H7 (cell line): ENCODE results near the gene ASTN1. TPM values are rescaled to one million over a fixed set of nuclear protein-coding genes. Genes with fewer than 3 reads are reported as not detected.

ENCODE experiments used
- DNase-seq: peaks from one replicate; pipeline ENCODE4 v3.0.0; 2012
- H3K27me3 ChIP-seq: 2 replicates; pipeline ENCODE4 v1.6.0; 2011; ENCODE audit warnings: mild to moderate bottlenecking, low read length; ENCODE audit not compliant: control insufficient read depth, insufficient read depth
- H3K36me3 ChIP-seq: replicated peaks from 2 replicates; pipeline ENCODE4 v1.5.1; 2011; ENCODE audit warnings: low read length; ENCODE audit not compliant: control insufficient read depth, insufficient read depth
- H3K4me3 ChIP-seq: 2 replicates; pipeline ENCODE4 v1.5.1; 2011; ENCODE audit warnings: low read depth, mild to moderate bottlenecking, control low read depth, low read length, moderate library complexity; ENCODE audit not compliant: insufficient read depth
- total RNA-seq: library from RNA; depleted of rRNA; stranded (reverse); fragments of >200 nt; shearing (Covaris generic); gene quantifications from 2 replicates; pipeline ENCODE4 v1.2.3, GENCODE V29; 2014

ASTN1 gene
- total RNA-seq, 1 experiment from 2014 or later, result 0.48 TPM

- no peak overlapping the region for H3K4me3 ChIP-seq
- H3K36me3 ChIP-seq, result no peaks in the 10 kb centered on the region
- no peaks in the 10 kb centered on the region for H3K27me3 ChIP-seq
- DNase-seq, result no peak
Observed at GRCh38 chr1:176876966-176877515, 287.5 kb downstream of the ASTN1 start.

GRCh38 chr1:176869577-176869976 is 294.9 kb downstream of the ASTN1 start:
- no peaks in the 10 kb centered on the region for H3K27me3 ChIP-seq
- DNase-seq, result no peak
- no peaks in the 10 kb centered on the region for H3K36me3 ChIP-seq

GRCh38 chr1:176866011-176866714 is 298.3 kb downstream of the ASTN1 start:
- no peaks in the 10 kb centered on the region for H3K36me3 ChIP-seq
- H3K4me3 ChIP-seq, result no peak overlapping the region
- DNase-seq, result no peak
- no peaks in the 10 kb centered on the region for H3K27me3 ChIP-seq

More at GRCh38 chr1:176869577-176869976, 294.9 kb downstream of the ASTN1 start:
- no peak overlapping the region for H3K4me3 ChIP-seq

DNA sequence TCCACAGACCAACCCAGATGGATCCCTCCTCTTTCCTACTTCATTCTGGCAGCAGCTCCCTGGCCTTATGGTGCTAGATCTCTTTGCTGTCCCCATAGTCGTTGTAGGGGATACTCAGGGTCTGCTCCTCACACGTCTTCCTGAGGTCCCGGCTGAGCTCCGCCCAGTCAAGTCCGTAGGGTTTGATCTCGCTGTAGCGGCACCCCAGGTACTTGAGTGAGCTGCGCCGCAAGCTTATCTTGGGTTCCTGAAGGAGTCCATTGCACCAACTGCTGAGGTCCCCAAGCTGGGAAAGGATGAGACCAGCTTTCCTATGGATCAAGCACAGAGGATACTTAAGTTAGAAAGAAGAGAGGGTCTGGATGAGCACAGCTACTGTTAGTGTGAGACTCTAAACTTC is 300.3 kb downstream of the ASTN1 start:
- Histone ChIP-seq H3K27me3 (no peaks in the 10 kb centered on the region), H3K4me3 (no peak overlapping the region), H3K36me3 (no peaks in the 10 kb centered on the region)
- no peak for DNase-seq

DNA sequence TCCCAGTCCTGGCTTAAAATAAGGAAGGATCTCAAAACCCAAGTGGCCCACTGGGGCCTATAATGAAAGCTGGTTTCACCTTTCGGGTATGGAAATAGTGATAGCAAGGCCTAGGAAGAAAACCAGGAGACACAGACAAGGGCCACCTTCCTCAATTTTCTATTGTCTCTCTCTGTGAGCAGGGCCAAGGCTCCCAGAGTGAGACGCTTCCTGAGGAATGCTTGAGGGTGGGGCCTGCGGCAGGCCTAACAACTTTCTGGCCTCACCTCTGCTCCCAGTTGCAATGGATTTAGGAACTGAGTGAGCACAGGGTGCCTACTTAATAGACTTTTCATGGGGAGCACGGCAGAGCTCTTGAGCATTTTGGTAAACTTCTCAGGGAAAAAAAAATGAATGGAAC is 300.9 kb downstream of the ASTN1 start:
- no peaks in the 10 kb centered on the region for H3K27me3 ChIP-seq
- no peak for DNase-seq
- H3K4me3 ChIP-seq, result no peak overlapping the region
- H3K36me3 ChIP-seq, result no peaks in the 10 kb centered on the region

- Histone ChIP-seq H3K4me3 (no peak overlapping the region), H3K36me3 (no peaks in the 10 kb centered on the region), H3K27me3 (no peaks in the 10 kb centered on the region)
- no peak for DNase-seq
Observed at GRCh38 chr1:176858433-176858916, 306.0 kb downstream of the ASTN1 start.

- no peak for DNase-seq
- Histone ChIP-seq H3K27me3 (no peaks in the 10 kb centered on the region), H3K4me3 (no peak overlapping the region), H3K36me3 (no peaks in the 10 kb centered on the region)
Observed at GRCh38 chr1:176857632-176858031, 306.9 kb downstream of the ASTN1 start.

- no peak for DNase-seq
- H3K36me3 ChIP-seq, result no peaks in the 10 kb centered on the region
- H3K4me3 ChIP-seq, result no peak overlapping the region
- H3K27me3 ChIP-seq, result no peaks in the 10 kb centered on the region
Observed at GRCh38 chr1:176854758-176855745, 309.5 kb downstream of the ASTN1 start.

DNA sequence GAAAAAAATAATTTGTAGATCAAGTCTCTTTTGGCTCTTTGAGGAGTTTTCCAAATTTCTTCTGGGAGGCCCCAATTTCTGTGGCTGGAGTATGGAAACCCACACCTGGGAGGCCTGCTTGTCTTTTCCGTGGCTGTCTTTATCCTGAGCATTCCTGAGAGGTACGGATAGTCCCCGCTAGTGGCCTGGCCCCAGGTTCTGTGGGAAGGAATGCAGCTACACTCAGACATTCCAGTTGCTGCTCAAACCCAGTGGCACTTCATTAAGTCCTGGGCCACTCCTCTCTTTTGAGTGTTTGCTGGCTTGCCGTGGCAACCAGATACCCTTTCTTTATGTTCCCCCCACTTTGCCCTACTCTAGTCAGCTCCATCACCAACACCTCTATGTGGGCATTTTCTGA is 310.4 kb downstream of the ASTN1 start:
- no peak for DNase-seq
- H3K4me3 ChIP-seq, result no peak overlapping the region
- no peaks in the 10 kb centered on the region for H3K36me3 ChIP-seq
- H3K27me3 ChIP-seq, result no peaks in the 10 kb centered on the region

- DNase-seq, result no peak
- Histone ChIP-seq H3K27me3 (no peaks in the 10 kb centered on the region), H3K4me3 (no peak overlapping the region), H3K36me3 (no peaks in the 10 kb centered on the region)
Observed at GRCh38 chr1:176853503-176853902, 311.0 kb downstream of the ASTN1 start.

DNA sequence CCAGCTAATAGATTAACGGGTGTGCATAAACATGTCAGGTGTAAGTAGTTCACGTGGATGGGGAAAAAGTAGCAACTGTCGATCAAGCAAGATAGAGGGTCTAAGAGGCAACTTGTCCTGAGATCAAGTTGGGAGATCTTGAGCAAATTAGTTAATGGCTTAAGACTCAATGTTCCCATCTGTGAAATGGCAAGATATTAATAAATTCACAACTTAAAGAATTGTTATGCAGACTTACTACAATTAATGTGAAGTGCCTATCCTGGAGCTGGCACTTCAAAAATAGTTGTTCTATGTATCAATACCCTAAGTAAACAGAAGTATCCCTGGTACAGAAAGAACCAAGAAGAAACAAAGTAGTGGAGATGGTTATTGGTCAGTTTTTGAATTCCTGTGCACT is 312.4 kb downstream of the ASTN1 start:
- DNase-seq, result no peak
- no peaks in the 10 kb centered on the region for H3K36me3 ChIP-seq
- H3K4me3 ChIP-seq, result no peak overlapping the region
- no peaks in the 10 kb centered on the region for H3K27me3 ChIP-seq

GRCh38 chr1:176850871-176851270 is 313.6 kb downstream of the ASTN1 start:
- no peak for DNase-seq
- no peak overlapping the region for H3K4me3 ChIP-seq
- H3K36me3 ChIP-seq, result no peaks in the 10 kb centered on the region
- no peaks in the 10 kb centered on the region for H3K27me3 ChIP-seq

DNA sequence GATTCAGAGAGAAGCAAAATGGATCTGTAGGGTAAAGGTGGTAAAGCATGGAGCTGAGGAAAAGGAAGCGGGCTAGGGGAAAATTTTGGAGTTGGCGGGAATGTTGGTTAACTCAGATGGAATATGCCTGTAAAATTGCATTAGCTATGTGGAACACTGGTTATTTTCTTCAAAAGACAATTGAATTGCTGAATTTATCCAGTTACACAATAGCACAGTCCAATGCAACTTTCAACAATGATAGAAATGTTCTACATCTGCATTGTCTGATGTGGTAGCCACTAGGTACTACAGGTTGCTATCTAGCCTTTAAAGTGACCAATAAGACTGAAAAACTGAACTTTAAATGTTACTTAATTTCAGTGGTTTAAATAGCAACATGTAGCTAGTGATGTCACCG is 315.2 kb downstream of the ASTN1 start:
- Histone ChIP-seq H3K27me3 (no peaks in the 10 kb centered on the region), H3K4me3 (no peak overlapping the region)
- DNase-seq, result no peak

DNA sequence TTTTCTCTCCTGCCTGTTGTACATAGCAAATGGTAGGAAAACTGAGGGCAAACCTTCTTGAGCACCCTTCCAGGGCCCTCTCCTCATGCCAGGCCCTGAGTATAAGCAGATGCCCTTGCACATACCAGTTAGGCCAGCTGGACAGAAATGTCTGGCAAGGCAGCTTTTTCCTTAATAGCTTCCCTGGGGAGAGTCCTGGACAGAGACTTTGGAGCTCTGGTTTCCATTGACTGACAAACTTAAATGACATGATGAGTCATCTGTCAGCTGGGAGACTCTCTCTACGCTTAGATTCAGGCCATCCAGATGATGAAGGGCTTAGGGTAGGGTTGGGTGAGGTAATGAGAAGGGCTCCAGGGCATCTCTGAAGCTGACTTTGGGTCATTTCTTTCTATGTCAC is 317.5 kb downstream of the ASTN1 start:
- no peaks in the 10 kb centered on the region for H3K27me3 ChIP-seq
- no peak overlapping the region for H3K4me3 ChIP-seq
- no peaks in the 10 kb centered on the region for H3K36me3 ChIP-seq
- no peak for DNase-seq

More for the DNA sequence above, 315.2 kb downstream of the ASTN1 start:
- no peaks in the 10 kb centered on the region for H3K36me3 ChIP-seq
